Right ventricle myocardium superior (tissue), 1 donor: ENCODE measurements around the gene TCN2. TPM values are rescaled to one million over a fixed set of nuclear protein-coding genes. Genes with fewer than 3 reads are reported as not detected.
"Not testable (repeated sequence)": the region's sequence is repeated elsewhere in the genome, so short reads cannot be mapped to it uniquely, and the experiment has no call there.

Experiments used
- ATAC-seq: fragments of 200-7000 bp; cut with Tn5 transposase; one replicate; pipeline ENCODE4 v1.9.1; 2020; ENCODE audit warnings: mild to moderate bottlenecking; ENCODE audit not compliant: poor library complexity
- DNase-seq: peaks from one replicate; pipeline ENCODE4 v3.0.0-alpha.2; 2020
- intact Hi-C: fragments of 100-400 bp; cut with DNase I; formaldehyde crosslinking; loops from one replicate; pipeline ENCODE4 v1.11.2; 2022
- total RNA-seq: library from RNA; stranded (reverse); fragmentation: NEBNext Ultra II Directional; extraction: Animal tissue kit (Norgen Biotek cat#: 25700); gene quantifications from one replicate; pipeline ENCODE4 v1.2.1, GENCODE V29; 2021
- donor health status: DM: no; HTN: yes; CAD: no; lungs with severe emphysema.

The TCN2 gene
- total RNA-seq, 1 donor from 2014 or later, result 13.4 TPM

DNA sequence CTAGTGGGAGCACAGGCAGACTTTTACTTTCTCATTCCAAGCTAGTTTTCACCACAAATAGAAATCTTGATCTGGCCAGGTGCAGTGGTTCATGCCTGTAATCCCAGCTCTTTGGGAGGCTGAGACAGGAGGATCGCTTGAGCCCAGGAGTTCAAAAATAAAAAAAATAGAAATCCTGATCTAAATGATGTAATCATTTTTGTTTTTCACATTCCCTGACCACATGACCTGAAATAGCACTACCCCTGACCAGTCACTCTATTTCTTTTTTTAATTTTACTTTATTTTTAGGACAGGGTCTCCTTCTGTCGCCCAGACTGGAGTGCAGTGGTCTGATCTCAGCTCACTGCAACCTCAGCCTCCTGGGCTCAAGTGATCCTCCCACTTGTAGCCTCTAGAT, 2.3 kb upstream of the TCN2 start:
- ATAC-seq, result no peak
- no peak for DNase-seq
- intact Hi-C loops, result no loop called here

DNA sequence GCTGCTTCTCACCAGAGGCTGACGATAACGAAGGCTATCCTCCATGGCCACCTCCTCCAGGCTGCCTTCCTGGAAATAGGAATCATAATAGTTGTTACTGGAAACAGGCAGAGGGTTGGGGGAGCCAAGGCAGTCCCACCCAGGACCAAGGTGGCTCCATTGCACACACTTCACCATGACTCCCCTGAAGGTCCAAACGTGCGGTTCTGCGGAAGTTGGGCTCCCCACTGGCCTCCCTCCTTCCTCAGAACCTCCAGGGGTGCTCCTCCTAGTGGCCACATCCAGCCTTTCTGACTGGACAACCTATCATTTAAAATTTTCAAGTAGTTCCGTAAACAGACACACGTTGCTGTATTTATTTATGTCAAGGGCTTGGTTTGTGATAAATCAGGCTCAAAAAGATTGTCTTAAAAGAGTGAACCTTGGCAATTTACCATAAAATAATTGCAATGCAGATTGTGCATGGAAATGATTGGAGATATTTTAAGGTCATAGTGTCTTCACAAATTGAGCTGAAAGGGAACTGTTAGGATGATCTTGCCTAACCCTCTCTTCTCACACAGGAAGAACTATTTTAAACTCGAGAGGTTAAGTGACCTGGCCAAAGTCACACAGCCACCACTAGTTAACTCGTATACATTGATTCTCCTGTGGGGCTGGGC, 1.4 kb upstream of the TCN2 start:
- ATAC-seq (peak; percentile 44), DNase-seq (peak; percentile 73)
- intact Hi-C loops, result no loop called here

DNA sequence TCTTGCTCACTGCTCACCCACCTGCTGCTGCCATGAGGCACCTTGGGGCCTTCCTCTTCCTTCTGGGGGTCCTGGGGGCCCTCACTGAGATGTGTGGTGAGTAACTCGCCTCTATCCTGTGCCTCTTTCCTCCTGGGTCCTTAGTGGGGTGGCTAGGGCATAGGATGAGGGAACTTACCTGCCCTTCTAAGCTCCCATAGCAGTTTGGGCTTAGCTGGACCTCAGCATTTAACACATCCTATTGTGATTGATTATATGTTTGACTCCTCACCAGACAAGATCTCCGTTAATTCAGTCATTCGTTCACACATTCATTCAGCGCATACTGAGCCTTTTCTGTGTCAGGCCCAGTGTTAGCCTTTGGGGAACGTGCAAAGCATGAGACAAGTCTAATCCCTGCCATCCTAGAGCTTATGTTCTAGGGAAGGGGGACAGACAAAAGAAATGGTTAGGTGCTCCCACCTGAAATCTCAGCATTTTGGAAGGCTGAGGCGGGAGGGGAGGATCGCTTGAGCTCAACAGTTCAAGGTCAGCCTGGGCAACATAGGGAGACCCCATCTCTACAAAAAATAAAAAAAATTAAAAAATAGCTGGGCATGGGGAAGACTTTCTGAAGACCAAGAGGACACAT, 441 bp downstream of the TCN2 start:
- ATAC-seq (no peak), DNase-seq (no peak)
- intact Hi-C loops, result no loop called here

DNA sequence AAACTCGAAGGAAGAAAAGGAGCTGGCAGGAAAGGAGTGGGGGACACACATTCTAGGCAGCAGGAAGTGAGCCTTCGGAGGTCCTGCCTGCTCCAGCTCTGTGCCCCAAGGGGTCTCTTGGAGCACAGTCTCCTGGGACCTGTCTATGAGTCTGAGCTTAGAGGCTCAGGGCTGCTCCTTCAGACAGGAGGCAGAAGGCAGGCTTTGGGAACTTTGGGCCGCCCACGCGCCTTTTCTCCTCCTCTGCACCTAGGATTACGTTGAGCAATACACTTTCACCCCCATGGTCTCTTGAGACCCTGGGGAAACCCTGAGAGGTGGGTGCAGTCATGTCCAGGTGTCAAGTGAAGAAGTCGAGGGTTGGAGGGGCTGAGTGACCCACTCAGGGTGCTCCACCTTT, 965 bp downstream of the TCN2 start:
- intact Hi-C loops, result no loop called here
- ATAC-seq, result no peak
- DNase-seq, result no peak

DNA sequence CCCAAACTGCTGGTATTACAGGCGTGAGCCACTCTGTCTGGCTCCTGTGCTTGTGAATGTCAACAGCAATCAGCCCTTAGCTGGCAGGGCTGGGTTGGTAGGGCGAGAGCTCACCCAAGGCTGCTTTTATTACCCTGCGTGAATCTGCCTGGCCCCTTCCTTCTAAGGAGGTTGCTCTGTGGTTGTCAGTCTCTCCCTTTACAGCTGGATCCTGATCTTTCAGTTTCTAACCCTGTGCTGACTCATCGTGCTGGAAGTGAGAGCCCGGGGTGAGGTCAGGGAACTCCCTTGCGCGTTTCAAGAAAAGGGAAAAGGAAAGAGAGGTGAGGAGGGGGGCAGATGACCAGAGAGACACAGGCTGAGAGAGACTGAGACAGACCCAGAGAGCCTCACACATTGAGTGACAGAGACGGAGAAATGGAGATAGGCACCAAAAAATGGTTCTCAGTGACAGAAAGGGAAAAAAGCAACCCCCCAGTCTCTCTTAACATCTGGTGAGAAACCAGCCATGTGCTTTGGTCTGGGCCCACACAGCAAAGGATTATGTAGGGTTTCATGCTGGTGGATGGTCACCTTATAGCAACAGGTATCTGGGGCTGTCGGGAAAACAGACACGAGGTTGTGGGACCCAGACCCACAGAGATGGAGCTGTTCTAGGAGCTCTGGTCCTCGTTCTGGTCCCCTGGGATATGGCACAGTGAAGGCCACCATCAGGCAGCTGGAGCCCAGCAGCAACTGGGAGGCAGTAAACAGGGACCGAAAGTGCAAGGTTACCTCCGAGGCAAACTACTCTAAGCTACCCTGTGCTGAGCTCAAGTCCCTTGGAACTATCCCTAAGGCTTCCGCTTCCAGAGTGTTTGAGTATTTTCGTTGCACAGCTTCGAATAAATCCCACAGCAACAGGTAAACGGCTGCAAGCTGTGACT, 2.5 kb downstream of the TCN2 start:
- peak; percentile 44 for ATAC-seq
- intact Hi-C loops, result no loop called here
- peak; percentile 63 for DNase-seq

DNA sequence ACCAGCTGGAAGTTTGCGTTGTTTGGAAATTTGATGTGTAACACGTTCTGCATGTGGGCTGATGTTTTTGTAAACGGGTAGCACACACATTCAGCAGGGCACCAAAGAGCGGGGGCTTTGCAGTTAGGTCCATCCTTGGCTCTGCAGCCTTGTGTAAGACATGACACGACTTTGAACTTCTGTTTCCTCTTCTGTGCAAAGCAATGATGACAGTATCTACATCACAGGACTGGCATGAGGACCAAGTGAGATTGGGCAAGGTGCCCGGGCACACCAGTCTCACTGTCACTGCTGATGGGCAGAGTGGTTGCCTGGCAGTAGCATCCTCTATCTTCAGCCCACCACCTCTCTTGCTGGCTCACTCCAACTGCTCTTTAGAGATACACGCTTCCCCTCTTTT, 3.3 kb downstream of the TCN2 start:
- peak; percentile 70 for DNase-seq
- ATAC-seq, result no peak
- intact Hi-C loops, result no loop called here

DNA sequence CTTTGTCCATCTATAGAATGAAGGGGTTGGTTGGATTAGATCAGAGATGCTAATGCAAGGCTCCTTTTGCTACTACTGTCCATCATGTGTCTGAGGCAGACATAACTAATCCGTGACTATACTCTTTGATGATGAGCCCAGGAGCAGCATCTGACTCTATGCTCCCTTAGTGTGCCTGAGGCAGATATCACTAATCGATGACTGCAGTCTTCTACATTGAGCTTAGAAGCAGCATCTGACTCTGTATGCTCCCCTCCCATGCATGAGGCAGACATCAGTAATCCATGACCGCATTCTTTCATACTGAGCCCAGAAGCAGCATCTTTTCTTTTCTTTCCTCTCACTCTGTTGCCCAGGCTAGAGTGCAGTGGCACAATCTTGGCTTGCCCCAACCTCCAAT, 4.2 kb downstream of the TCN2 start:
- no peak for DNase-seq
- intact Hi-C loops, result no loop called here
- no peak for ATAC-seq

DNA sequence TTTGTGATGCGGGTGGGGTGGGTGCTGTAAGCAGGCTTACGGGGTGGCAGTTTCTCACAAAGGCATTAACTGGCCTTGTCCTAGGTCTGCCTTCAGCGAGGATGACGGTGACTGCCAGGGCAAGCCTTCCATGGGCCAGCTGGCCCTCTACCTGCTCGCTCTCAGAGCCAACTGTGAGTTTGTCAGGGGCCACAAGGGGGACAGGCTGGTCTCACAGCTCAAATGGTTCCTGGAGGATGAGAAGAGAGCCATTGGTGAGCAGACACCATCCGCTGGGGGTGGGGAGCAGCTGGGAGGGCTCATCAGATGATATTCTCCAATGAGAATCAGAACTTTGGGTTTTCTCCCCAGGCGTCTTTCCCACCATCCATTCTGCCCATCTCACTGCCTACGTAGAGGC, 5.8 kb downstream of the TCN2 start:
- no peak for ATAC-seq
- intact Hi-C loops, result no loop called here
- DNase-seq, result no peak

DNA sequence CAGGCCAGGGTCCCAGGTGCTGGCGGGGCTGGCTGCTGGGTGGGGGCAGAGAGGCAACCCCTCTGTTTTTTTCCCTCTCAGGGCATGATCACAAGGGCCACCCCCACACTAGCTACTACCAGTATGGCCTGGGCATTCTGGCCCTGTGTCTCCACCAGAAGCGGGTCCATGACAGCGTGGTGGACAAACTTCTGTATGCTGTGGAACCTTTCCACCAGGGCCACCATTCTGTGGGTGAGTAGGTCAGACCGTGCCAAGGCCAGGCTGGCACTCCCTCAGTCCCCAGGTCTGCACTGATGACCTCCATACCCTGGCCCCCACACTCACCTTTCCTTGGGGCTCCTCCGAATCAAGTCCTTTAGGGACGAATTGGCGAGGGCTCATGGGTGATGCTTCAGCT, 7.3 kb downstream of the TCN2 start:
- ATAC-seq (no peak), DNase-seq (no peak)
- intact Hi-C loops, result no loop called here

DNA sequence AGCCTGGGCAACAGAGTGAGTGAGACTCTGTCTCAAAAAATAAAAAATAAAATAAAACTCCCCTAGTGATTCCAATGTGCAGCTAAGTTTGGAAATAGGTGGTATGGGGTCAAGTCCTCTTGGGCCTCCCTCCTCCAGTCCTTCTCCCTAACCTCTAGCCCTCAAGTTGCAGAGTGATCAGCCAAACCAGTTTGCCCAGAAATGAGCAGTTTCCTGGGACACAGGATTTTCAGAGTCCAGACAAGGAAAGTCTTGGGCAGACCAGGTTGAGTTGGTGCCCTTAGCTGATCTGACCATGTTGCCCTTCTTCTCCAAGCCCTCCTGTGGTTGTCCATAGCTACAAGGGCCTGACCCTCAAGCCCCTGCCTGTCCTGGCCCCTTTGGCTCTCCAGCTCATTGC, 7.9 kb downstream of the TCN2 start:
- DNase-seq (no peak), ATAC-seq (no peak)
- intact Hi-C loops, result no loop called here

DNA sequence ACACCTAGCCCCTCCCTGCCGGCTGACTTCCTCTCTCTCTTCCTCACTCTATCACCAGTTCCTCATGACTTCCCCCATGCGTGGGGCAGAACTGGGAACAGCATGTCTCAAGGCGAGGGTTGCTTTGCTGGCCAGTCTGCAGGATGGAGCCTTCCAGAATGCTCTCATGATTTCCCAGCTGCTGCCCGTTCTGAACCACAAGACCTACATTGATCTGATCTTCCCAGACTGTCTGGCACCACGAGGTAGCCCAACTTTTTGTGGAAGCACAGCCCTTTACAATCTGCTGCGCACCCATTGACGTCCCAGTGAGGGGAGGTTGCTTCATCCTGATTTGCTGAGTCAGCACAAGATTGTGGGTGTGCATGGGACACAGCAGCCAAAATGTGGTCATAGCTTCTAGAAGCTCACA, 8.6 kb downstream of the TCN2 start:
- DNase-seq (no peak), ATAC-seq (peak; percentile 29)
- intact Hi-C loops, result no loop called here

DNA sequence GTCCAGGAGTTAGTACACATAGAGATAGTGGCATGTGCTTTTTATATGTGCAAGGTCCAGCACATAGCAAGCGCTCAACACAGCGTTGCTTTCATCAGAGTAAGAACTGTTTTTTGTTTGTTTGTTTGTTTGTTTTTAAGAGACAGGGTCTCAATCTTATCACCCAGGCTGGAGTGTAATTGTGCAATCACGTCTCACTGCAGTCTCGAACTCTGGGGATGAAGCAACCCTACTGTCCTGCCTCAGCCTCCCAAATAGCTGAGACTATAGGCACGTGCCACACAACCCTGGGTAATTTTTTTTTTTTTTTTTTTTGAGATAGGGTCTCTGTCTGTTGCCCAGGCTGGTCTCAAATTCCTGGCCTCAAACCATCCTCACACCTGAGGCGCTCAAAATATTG, 10.8 kb downstream of the TCN2 start:
- no peak for DNase-seq
- no peak for ATAC-seq
- intact Hi-C loops, result no loop called here

DNA sequence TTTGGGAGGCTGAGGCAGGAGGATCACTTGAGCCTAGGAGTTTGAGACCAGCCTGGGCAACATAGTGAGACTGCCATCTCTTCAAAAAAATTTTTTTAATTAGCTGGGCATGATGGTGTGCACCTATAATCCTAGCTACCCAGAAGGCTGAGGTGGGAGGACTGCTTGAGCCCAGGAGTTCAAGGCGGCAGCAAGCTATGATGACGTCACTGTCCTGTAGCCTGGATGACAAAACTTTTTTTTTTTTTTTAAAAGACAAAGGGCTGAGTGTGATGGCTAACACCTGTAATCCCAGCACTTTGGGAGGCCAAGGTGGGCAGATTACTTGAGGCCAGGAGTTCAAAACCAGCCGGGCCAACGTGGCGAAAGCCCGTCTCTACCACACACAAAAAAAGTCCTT, 12.9 kb downstream of the TCN2 start:
- DNase-seq, ATAC-seq: not testable (repeated sequence)
- intact Hi-C loops, result loop anchor here (10.0 kb wide), 1 partner anchor 305 kb away; no protein-coding TSS in a partner anchor

DNA sequence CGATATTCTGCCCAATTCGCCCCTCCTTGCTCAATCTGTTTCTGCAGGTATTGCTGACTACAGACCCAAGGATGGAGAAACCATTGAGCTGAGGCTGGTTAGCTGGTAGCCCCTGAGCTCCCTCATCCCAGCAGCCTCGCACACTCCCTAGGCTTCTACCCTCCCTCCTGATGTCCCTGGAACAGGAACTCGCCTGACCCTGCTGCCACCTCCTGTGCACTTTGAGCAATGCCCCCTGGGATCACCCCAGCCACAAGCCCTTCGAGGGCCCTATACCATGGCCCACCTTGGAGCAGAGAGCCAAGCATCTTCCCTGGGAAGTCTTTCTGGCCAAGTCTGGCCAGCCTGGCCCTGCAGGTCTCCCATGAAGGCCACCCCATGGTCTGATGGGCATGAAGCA, 19.4 kb downstream of the TCN2 start:
- intact Hi-C loops, result loop anchor here (10.0 kb wide), 1 partner anchor 298 kb away; no protein-coding TSS in a partner anchor
- ATAC-seq (no peak), DNase-seq (no peak)

DNA sequence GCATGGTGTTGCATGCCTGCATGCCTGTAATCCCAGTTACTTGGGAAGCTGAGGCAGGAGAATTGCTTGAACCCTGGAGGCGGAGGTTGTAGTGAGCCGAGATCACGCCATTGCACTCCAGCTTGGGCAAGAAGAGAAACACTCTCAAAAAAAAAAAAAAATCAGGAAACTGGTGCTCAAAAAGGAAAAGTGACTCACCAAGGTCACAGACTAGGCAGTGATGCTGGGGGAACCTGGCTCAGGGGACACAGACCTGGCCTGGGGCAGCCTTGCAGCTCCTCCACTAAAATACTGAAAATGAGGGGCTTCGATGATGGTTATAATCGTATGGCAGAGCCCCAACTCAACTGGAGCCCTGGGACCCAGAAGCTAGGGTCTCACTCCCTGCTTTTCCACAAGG, 20.5 kb downstream of the TCN2 start:
- DNase-seq, result no peak
- intact Hi-C loops, result loop anchor here (10.0 kb wide), 1 partner anchor 297 kb away; no protein-coding TSS in a partner anchor

DNA sequence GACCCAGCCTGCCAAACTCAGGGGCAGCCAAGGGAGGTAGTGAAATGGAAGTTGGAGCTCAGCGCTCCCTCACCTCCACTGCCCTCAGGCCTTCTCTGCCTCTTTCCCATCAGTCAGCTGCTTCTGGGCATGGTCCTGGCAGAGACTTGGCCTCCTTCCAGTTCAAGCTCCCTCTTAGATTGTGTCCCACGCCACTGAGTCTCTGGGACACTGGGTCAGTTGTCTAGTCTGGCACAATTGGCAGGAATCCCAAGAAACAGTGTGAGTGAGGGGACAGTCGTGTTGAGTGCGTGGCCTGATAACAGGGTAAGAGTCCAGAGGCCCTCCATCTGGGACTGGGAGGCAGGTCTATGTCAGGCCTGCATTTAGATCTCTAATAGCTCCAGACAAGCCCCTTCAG, 21.5 kb downstream of the TCN2 start:
- DNase-seq (no peak), ATAC-seq (peak; percentile 91)
- intact Hi-C loops, result loop anchor here (10.0 kb wide), 1 partner anchor 296 kb away; no protein-coding TSS in a partner anchor

More for the DNA sequence above, 20.5 kb downstream of the TCN2 start:
- ATAC-seq, result no peak

DNA sequence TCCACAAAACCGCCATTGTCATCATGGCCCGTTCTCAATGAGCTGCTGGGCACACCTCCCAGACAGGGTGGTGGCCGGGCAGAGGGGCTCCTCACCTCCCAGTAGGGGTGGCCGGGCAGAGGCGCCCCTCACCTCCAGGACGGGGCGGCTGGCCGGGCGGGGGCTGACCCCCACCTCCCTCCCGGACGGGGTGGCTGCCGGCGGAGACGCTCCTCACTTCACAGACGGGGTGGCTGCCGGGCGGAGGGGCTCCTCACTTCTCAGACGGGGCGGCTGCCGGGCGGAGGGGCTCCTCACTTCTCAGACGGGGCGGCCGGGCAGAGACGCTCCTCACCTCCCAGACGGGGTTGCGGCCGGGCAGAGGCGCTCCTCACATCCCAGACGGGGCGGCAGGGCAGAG, 24.5 kb downstream of the TCN2 start:
- intact Hi-C loops, result loop anchor here (5.0 kb wide), 1 partner anchor 126 kb away; no protein-coding TSS in a partner anchor
- not testable (repeated sequence) for DNase-seq, ATAC-seq

DNA sequence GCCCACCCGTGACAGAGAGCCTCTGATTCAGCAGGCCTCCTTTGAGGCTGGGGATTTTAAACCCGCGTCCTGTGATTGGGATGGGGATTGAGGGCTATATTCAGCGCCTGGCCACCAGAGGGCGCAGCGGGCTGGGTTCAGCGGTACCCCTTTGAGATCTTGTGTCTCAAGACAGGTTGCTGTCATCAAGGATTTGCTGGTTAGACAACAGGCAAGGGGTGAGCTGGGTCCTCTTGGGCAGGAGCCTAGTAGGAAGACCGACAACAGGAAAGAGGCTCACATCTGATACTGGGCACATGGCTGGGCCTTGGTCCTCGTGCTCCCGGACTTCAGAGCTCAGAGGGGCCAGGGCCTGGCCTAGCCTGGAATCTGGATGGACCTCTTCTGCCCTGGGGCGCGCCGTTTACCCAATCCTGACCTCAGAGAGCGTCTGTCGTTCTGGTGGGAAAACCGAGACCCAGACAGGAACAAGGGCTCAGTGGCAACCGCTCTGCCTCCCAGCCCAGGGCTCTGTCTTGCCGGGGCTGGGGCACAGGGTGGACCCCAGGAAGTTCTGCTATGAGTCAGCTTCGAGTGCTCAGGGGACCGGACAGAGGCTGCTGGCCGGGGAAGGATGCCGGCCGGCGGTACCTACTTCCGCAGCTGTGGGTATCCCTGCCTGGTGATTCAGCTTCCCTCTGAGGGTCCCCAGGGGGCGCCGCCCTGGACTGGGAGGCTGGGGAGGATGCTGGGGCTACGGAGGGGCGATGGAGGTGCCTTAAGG, 27.7 kb downstream of the TCN2 start:
- DNase-seq, result peak; percentile 91
- intact Hi-C loops, result loop anchor here (5.0 kb wide), 1 partner anchor 123 kb away; no protein-coding TSS in a partner anchor
- ATAC-seq, result peak; percentile 82
